ENCODE results near the gene IGFBP2.
A peak's percentile ranks its signal among the peaks of the same experiment; 100 is the strongest.
"Not testable (repeated sequence)": the region's sequence is repeated elsewhere in the genome, so short reads cannot be mapped to it uniquely, and the experiment has no call there.

IGFBP2 gene

DNA sequence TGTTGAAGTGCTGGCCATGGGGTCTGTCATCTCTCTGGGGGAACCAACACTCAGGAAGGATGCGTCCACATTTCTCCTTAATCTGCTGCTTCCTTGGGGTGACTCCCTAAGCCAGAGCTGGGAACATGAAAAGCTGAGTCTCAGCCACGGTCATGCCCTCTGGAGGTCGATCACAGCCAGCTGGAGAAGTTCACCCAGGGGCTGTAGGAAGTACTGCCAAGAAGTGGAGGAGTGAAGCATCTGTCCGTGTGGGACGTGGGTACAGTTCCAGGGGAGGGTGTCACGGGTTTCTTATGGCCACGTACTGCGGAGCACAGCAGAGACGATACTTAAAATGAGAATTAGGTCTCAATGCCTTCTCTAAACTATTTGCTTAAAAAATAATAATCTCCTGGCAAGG lies 42.4 kb upstream of the IGFBP2 start:
- DNase-seq (ENCODE audit: low read depth), result peak; percentile 56
- TF ChIP-seq, protein P1, sequence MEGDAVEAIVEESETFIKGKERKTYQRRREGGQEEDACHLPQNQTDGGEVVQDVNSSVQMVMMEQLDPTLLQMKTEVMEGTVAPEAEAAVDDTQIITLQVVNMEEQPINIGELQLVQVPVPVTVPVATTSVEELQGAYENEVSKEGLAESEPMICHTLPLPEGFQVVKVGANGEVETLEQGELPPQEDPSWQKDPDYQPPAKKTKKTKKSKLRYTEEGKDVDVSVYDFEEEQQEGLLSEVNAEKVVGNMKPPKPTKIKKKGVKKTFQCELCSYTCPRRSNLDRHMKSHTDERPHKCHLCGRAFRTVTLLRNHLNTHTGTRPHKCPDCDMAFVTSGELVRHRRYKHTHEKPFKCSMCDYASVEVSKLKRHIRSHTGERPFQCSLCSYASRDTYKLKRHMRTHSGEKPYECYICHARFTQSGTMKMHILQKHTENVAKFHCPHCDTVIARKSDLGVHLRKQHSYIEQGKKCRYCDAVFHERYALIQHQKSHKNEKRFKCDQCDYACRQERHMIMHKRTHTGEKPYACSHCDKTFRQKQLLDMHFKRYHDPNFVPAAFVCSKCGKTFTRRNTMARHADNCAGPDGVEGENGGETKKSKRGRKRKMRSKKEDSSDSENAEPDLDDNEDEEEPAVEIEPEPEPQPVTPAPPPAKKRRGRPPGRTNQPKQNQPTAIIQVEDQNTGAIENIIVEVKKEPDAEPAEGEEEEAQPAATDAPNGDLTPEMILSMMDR (conservative IDR thresholded peaks at IDR 0.05; ENCODE audit: control insufficient read depth, insufficient read depth, low read depth, low read length), result no peak
- H3K4me3 ChIP-seq (ENCODE audit: control insufficient read depth, low read depth, low read length), result no peak overlapping the region

DNA sequence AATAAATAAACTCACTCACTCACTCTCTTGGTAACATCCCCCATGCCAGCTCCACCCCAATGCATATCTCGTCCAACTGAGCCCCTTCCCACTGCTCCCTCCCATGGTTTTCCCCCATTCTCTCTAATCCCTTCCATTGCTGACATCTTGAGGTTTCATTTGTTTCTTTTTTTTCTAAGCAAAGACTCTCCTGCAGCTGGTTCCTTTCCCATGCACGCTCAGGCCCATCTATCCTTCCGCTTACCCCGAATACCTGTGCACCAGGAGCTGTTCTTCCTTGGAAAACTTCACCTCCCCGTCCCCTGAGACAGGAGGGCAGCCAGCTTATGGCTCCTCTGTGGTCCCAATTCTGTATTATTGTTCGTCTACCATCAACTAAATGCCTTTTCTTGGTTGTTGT lies 41.7 kb upstream of the IGFBP2 start:
- DNase-seq (ENCODE audit: low read depth), result no peak
- TF ChIP-seq, protein P1 (conservative IDR thresholded peaks at IDR 0.05; ENCODE audit: control insufficient read depth, insufficient read depth, low read depth, low read length), result no peak
- H3K4me3 ChIP-seq (ENCODE audit: control insufficient read depth, low read depth, low read length), result no peak overlapping the region

DNA sequence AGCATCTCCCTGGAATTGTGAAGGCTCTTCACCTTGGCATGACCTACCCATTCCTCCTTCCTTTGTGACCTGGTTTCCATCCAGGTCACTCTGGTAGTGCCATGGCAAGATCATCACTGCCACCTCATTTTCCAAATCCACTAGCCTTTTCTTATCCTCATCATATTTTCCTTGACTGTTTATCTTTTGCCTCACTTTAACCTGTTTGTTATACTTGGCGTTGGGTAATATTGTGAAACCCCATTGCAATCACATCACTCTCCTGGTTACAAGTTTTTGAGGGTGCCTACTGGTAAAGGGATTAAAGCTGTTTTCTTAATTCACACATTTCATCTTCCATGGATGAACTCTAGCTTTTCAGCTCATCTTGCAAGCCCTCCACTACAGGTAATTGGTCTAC lies 39.1 kb upstream of the IGFBP2 start:
- TF ChIP-seq, protein P1 (conservative IDR thresholded peaks at IDR 0.05; ENCODE audit: control insufficient read depth, insufficient read depth, low read depth, low read length), result no peak
- H3K4me3 ChIP-seq (ENCODE audit: control insufficient read depth, low read depth, low read length), result no peak overlapping the region
- no peak for DNase-seq (ENCODE audit: low read depth)

DNA sequence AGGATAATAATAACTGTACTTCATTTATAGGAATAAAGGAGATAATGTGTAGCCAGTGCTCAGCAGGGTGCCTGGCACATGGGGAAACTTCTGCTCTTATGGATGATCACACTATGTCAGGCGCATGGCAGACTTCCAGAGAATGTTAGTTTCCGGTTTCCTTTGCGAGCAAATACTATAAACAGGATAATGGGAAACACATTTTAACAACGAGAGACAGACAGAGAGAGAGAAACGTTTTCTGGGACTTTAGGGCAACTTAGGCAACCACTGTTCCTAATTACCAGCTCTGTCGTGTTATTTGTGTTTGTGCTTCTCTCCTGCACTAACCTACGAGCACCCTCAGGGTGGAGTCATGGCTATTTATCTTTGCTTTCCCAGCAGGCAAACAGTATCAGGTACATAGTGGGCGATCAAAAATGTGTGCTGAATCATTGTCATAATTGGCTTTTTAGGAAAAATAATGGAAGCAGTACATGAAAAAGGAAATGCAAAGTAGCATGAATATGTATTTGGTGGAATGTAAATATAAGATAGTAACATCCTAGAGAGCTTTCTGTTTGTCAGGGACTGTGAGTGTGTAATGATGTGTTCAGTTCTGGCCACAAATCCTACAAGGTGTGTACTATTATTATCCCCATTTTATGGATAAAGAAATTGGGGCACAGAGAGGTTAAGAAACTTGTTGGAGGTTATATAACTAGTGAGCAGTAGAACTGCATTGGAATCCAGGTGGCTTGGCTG lies 36.8 kb upstream of the IGFBP2 start:
- peak; percentile 90 for DNase-seq (ENCODE audit: low read depth)
- no peak overlapping the region for H3K4me3 ChIP-seq (ENCODE audit: control insufficient read depth, low read depth, low read length)

DNA sequence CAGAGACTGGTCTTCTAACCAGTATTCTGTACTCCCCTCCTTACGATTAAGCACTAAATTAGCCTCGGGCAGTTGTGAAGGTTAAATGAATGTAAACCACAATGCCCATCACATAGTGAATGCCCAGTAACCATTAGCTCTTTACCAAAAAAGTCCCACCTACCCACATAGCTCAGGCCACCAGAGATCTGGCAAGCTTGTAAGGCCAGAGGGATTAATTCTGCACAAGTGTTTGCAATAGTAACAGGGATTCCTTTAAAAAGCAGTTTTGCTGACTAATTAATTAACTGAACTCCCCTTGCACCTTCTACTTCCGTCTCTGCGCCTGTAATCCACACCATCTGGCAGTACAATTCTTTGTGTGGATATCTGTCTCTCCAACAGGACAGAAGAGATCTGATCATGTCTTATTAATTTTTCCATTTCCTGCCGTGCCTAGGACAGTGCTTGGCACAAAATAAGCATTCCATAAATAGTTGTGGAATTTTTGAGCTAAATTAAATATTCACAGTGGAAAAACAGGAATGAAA lies 36.2 kb upstream of the IGFBP2 start:
- TF ChIP-seq, protein P1 (conservative IDR thresholded peaks at IDR 0.05; ENCODE audit: control insufficient read depth, insufficient read depth, low read depth, low read length), result no peak
- no peak for DNase-seq (ENCODE audit: low read depth)
- H3K4me3 ChIP-seq (ENCODE audit: control insufficient read depth, low read depth, low read length), result no peak overlapping the region

More for the DNA sequence above, 36.8 kb upstream of the IGFBP2 start:
- TF ChIP-seq, protein P1 (conservative IDR thresholded peaks at IDR 0.05; ENCODE audit: control insufficient read depth, insufficient read depth, low read depth, low read length), result no peak

DNA sequence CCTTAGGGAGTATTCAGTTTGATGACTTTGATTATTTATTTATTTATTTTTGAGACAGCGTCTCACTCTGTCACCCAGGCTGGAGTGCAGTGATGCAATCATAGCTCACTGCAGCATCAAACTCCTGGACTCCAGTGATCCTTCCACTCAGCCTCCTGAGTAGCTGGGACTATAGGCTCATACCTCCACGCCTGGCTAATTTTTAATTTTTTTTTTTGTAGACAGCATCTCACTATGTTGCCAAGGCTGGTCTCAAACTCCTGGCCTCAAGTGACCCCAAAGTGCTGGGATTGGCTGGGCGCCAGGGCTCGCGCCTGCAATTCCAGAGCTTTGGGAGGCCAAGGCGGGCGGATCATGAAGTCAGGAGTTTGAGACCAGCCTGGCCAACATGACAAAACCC lies 35.4 kb upstream of the IGFBP2 start:
- not testable (repeated sequence) for H3K4me3 ChIP-seq (ENCODE audit: control insufficient read depth, low read depth, low read length); DNase-seq (ENCODE audit: low read depth)

DNA sequence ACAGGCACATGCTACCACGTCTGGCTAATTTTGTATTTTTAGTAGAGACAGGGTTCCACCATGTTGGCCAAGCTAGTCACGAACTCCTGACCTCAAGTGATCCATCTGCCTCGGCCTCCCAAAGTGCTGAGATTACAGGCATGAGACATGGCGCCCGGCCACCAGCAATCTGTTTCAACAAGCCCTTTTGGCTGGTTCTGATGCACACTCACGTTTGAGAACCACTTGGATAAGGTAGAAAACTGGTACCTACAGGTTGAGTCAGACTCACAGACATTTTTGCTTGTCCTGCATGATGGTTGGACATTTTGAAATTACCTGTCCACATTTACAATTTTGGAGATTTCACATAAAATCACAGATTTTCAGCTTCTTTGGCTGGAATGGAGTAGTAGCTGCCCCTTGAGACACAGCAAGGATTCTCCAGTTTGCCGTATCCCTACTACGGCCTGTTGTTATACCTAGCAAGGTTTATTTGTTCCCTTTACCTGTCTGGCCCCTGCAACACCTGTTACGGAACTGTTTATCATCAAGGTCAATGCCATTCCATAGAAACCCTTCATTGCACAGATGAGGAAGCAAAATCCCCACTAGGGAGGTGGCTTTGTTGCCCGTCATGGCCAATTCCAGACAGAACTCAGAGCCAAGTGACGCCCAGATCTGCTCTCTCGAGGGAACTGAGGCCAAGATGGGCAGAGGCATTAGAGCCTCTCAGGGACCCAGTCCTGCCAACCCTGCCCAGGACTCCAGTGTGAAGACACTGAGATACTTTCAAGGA lies 31.4 kb upstream of the IGFBP2 start:
- no peak overlapping the region for H3K4me3 ChIP-seq (ENCODE audit: control insufficient read depth, low read depth, low read length)
- no peak for DNase-seq (ENCODE audit: low read depth)

More for the DNA sequence above, 31.4 kb upstream of the IGFBP2 start:
- TF ChIP-seq, protein P1 (conservative IDR thresholded peaks at IDR 0.05; ENCODE audit: control insufficient read depth, insufficient read depth, low read depth, low read length), result no peak
